Right cardiac atrium (tissue), 5 donors: Measurements from ENCODE around the gene ABHD2. TPM values are rescaled to one million over a fixed set of nuclear protein-coding genes. Genes with fewer than 3 reads are reported as not detected.
"Not testable (repeated sequence)": the region's sequence is repeated elsewhere in the genome, so short reads cannot be mapped to it uniquely, and the experiment has no call there.

Experiments
- ATAC-seq, 2 donors: fragments of 200-7000 bp; cut with Tn5 transposase; one replicate each; pipeline versions ENCODE4 v1.8.0 to v1.9.1; 2020; ENCODE audit warnings: moderate library complexity in 2 of 2, mild to moderate bottlenecking in 1 of 2
- DNase-seq, 3 donors: peaks; one replicate each; pipeline ENCODE4 v3.0.0-alpha.2; 2020
- H3K27ac ChIP-seq: one replicate; pipeline ENCODE4 v1.5.1; 2013; ENCODE audit warnings: mild to moderate bottlenecking, low read length, control low read depth, moderate library complexity
- H3K27me3 ChIP-seq: one replicate; pipeline ENCODE4 v1.6.1; 2013; ENCODE audit not compliant: control insufficient read depth, insufficient read depth
- H3K4me1 ChIP-seq: one replicate; pipeline ENCODE4 v1.6.1; 2013; ENCODE audit warnings: low read length; ENCODE audit not compliant: control insufficient read depth, insufficient read depth
- H3K4me3 ChIP-seq: one replicate; pipeline ENCODE4 v1.5.1; 2013; ENCODE audit warnings: low read length, control low read depth
- H3K9me3 ChIP-seq: one replicate; pipeline ENCODE4 v1.6.1; 2013; ENCODE audit warnings: low read length; ENCODE audit not compliant: control insufficient read depth
- WGBS: extraction: QIAGEN DNeasy Blood & Tissue Kit; methylation state at CpG from one replicate; pipeline ENCODE4 v1.1.7; 2013; 5-methylcytosine and 5-hydroxymethylcytosine counted together
- intact Hi-C, 4 donors: fragments of 100-400 bp; cut with DNase I; formaldehyde crosslinking; loops; one replicate each; pipeline versions ENCODE4 v1.11.0 to v1.14.0; 2022 to 2023
- polyA plus RNA-seq: library from polyadenylated mRNA; stranded (reverse); fragments of 200-250 nt; gene quantifications from one replicate; pipeline ENCODE4 v1.2.3, GENCODE V29; 2013
- total RNA-seq, 4 donors: library from RNA; stranded (reverse); fragmentation: NEBNext Ultra II Directional; extraction: Animal tissue kit (Norgen Biotek cat#: 25700); gene quantifications; one replicate each; pipeline ENCODE4 v1.2.1, GENCODE V29; 2021
- donor health status: healthy with polysubstance abuse.
- donor health status: DM: no; HTN: yes; CAD: no.
- donor health status: DM: no; HTN: no; CAD: no.
- donor health status: DM: no; HTN: yes; CAD: no; lungs with severe emphysema.
- donor health status: DM: yes; HTN: yes; CAD: no.

ABHD2 gene
- total and polyA plus RNA-seq, 5 donors = 21.8 to 179 (median 112) TPM

DNA sequence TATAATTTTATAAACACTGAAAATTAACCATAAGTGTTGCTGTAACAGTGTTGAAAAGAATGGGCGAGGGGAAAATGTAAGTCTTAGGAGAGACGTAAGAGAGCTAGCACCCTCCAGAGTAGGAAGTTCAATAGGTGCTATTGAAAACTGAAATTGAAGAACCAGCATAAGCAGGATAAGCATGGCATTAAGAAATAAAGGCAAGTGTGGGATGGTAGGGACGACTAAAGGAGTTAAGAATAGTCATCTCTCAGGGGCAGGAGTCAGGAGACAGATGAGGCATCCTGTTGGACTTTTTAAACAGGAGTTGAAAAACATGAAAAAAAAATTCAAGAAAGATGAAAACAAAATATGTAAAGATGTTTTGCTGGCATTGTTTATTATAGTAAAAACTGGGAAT lies 43.5 kb downstream of the ABHD2 start:
- WGBS = 75% methylated on average over 3 of the region's 3 CpGs
- H3K4me1 ChIP-seq = peaks cover 23% of the 10 kb centered on the region

DNA sequence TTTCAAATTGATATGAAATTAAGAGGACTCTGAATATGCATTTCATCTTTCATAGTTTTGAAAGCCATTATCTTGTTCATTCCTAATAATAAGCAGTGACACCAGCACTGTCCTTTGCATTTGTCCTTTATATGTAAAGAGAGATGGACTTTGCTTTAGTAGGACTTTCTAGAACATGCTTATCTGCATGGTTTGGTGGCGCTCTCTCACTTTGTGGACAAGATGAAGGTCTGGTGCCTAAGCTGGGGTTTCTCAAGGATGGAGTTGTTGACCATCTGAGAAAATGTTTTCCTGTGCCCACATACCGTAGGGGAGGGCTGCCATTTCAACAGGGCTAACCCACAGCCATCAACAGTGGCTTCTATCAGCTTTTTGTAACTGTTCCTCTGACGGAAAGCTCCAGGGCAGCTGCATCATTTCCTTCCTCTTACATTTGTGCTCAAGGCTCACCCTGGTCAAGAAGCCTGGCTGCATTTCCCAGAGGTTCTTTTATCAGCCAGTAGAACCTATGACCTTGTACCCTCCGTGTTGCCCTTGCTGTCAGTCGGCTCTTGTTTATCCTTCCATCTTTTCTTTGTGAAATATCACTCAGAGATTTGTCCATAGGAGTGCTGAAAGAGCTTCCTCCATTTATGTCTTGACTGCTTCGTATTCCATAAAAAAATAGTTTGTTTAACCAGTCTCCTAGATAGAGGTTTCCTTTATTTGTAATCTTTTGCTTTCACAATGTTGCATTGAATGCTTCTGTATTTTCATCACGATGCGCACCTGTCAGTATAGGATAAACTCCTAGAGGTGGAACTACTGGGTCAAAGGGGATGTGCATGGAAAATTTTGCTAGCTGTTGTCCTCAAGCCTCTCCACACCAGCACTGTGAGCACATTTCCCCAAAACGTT lies 44.6 kb downstream of the ABHD2 start:
- H3K4me1 ChIP-seq = peaks cover 32% of the 10 kb centered on the region
- ATAC-seq = peak; percentile 45 to 83

More for the DNA sequence above, 43.5 kb downstream of the ABHD2 start:
- intact Hi-C loops = loop anchor here in 2 of 4 donors (5.0 to 10.0 kb wide), 2 partner anchors 39 to 67 kb away; no protein-coding TSS in a partner anchor
- Histone ChIP-seq H3K9me3 (no peaks in the 10 kb centered on the region), H3K4me3 (no peak overlapping the region), H3K27ac (no peak overlapping the region), H3K27me3 (no peaks in the 10 kb centered on the region)
- DNase-seq (no peak), ATAC-seq (no peak)

GRCh38 chr15:89135387-89136077 lies 47.3 kb downstream of the ABHD2 start:
- intact Hi-C loops = loop anchor here in 1 of 4 donors (10.0 kb wide), 1 partner anchor 71 kb away; no protein-coding TSS in a partner anchor
- not testable (repeated sequence) for ATAC-seq, DNase-seq, H3K4me3 ChIP-seq, H3K9me3 ChIP-seq, H3K27me3 ChIP-seq
- Histone ChIP-seq H3K4me1 (peaks cover 32% of the 10 kb centered on the region), H3K27ac (peak overlapping the region; percentile 53)
- WGBS = 81% methylated on average over 10 of the region's 10 CpGs

More for the DNA sequence above, 44.6 kb downstream of the ABHD2 start:
- Histone ChIP-seq H3K27ac (peak overlapping the region; percentile 60), H3K27me3 (no peaks in the 10 kb centered on the region), H3K9me3 (no peaks in the 10 kb centered on the region), H3K4me3 (no peak overlapping the region)
- WGBS = 39% methylated on average over 9 of the region's 9 CpGs
- intact Hi-C loops = loop anchor here in 2 of 4 donors (5.0 to 10.0 kb wide), 2 partner anchors 41 to 68 kb away; no protein-coding TSS in a partner anchor
- peak in 1 of 3 donors; percentile 57 for DNase-seq

- no peaks in the 10 kb centered on the region for H3K9me3 ChIP-seq
- ATAC-seq (peak in 1 of 2 donors; percentile 21), DNase-seq (peak in 1 of 3 donors; percentile 28)
- H3K4me3 ChIP-seq = no peak overlapping the region
- peaks cover 34% of the 10 kb centered on the region for H3K4me1 ChIP-seq
- H3K27ac ChIP-seq = peak overlapping the region; percentile 94
- intact Hi-C loops = loop anchor here in 1 of 4 donors (10.0 kb wide), 1 partner anchor 71 kb away; no protein-coding TSS in a partner anchor
- 88% methylated on average over 12 of the region's 12 CpGs for WGBS
- H3K27me3 ChIP-seq = no peaks in the 10 kb centered on the region
Observed at GRCh38 chr15:89136078-89136806, 48.0 kb downstream of the ABHD2 start.

DNA sequence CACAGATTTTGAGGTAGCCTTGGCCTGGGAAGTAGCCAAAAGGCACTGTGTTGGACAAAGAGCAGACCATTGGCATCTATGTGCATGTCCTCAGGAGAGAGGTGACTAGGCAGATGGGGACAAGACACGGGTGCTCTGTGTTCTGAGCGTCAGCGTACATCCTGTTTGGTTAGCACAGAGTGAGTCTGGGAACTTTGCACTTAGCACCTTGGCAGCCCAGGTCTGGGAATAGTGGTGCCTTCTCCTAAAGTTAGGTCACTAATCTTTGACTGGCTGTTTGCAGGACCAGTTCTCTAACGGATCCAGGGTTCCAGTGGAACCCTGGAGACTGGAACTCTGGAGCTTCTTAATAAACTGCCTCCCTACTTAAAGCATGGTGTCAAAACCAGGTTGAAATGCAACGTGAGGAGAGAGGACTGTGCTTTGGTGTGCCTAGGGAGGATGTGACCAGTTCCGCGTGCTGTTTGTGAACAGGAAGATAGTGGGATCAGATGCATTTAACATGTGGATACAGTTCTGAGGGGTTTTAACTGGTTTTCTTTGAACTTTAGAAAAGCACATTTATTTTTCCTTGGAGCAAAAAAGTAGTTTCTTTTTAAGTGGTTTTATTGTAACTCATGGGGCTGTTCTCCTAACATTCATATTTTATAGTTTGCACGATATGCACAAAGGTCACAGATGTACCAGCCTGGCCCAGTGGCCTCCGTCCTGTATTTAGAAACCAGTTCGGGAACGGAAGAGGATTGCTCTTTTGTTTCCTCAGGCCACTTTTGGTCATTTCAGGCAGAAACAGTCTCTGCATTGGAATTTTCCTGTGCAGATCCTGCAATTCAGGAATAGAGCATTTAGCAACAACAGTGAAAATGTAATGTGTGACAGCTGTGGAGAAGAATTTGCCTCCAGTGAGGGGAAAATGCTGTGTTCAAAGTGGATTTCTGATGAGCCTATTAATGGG lies 48.8 kb downstream of the ABHD2 start:
- Histone ChIP-seq H3K4me1 (peaks cover 35% of the 10 kb centered on the region), H3K9me3 (no peaks in the 10 kb centered on the region), H3K27ac (peak overlapping the region; percentile 94), H3K27me3 (no peaks in the 10 kb centered on the region), H3K4me3 (no peak overlapping the region)
- DNase-seq = peak in 2 of 3 donors; percentile 38 to 73
- ATAC-seq = peak; percentile 79 to 91
- WGBS = 39% methylated on average over 11 of the region's 11 CpGs
- intact Hi-C loops = loop anchor here in 1 of 4 donors (10.0 kb wide), 1 partner anchor 72 kb away; no protein-coding TSS in a partner anchor

GRCh38 chr15:89137926-89138325 lies 49.7 kb downstream of the ABHD2 start:
- peaks cover 35% of the 10 kb centered on the region for H3K4me1 ChIP-seq
- peak overlapping the region; percentile 89 for H3K27ac ChIP-seq
- intact Hi-C loops = loop anchor here in 1 of 4 donors (10.0 kb wide), 1 partner anchor 73 kb away; no protein-coding TSS in a partner anchor
- no peaks in the 10 kb centered on the region for H3K9me3 ChIP-seq
- no peak overlapping the region for H3K4me3 ChIP-seq
- no peaks in the 10 kb centered on the region for H3K27me3 ChIP-seq
- 75% methylated on average over 3 of the region's 3 CpGs for WGBS
- ATAC-seq (no peak), DNase-seq (peak in 1 of 3 donors; percentile 33)

- Histone ChIP-seq H3K27ac (peak overlapping the region; percentile 57), H3K9me3 (no peaks in the 10 kb centered on the region), H3K27me3 (no peaks in the 10 kb centered on the region), H3K4me1 (peaks cover 35% of the 10 kb centered on the region), H3K4me3 (no peak overlapping the region)
- ATAC-seq (no peak), DNase-seq (peak in 1 of 3 donors; percentile 26)
- 89% methylated on average over 10 of the region's 10 CpGs for WGBS
- intact Hi-C loops = loop anchor here in 1 of 4 donors (10.0 kb wide), 1 partner anchor 74 kb away; no protein-coding TSS in a partner anchor
Observed at GRCh38 chr15:89138999-89139612, 50.9 kb downstream of the ABHD2 start.

DNA sequence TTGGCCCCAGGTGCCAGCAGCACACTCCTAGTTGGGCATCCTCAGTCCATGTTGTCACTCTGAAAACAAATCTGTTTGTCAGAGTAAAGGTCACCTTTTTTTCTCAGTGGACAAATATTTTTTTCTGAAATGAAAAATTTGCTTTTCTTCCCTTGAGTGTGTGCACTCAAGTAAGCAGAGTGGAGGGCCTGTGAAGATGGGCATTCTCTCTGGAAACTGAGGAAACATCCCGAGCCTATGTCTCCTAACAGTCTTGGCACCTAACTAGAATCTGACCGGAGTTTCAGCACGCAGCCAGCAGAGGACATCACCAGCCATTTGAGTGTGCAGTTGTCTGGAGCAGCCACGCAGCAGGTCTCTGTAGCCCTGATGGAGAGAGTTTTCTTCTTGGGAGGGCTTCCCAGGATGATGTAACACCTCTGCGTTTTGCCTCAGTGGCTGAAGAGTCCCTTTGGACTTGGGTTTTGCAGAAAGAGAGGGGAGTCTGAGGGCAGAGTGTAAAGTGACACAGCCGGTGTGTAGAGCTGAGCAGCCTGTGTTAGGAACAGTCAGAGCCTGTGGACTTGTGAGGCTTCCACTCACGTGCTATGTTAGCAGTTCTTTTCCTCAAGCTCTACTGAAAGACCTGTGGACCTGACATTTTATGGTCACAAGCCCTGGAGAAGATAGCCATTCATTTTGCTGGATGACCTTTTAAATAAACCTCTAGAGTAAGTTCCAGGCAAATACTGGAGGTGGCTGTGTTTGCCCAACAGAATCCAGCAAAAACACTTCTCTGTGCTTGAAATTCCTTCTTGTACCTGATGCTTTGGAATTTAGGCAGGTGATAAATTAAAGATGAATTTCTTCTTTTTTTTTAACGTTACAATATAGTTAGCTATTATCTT lies 51.6 kb downstream of the ABHD2 start:
- DNase-seq = peak in 2 of 3 donors; percentile 63 to 65
- Histone ChIP-seq H3K27me3 (no peaks in the 10 kb centered on the region), H3K4me1 (peaks cover 35% of the 10 kb centered on the region), H3K9me3 (no peaks in the 10 kb centered on the region), H3K4me3 (no peak overlapping the region), H3K27ac (peak overlapping the region; percentile 57)
- intact Hi-C loops = loop anchor here in 1 of 4 donors (10.0 kb wide), 1 partner anchor 75 kb away; no protein-coding TSS in a partner anchor
- 50% methylated on average over 8 of the region's 8 CpGs for WGBS
- peak in 1 of 2 donors; percentile 23 for ATAC-seq
